EL (cell line): ENCODE measurements around the gene FAM83B.
"Not testable (repeated sequence)": the region's sequence is repeated elsewhere in the genome, so short reads cannot be mapped to it uniquely, and the experiment has no call there.

Source experiments
- DNase-seq: peaks from one replicate; pipeline ENCODE4 v3.0.0-alpha.2; 2016

The FAM83B gene

GRCh38 chr6:54860739-54861138 lies 14.2 kb downstream of the FAM83B start:
- DNase-seq, result peak; percentile 51

GRCh38 chr6:54861905-54862616 lies 15.5 kb downstream of the FAM83B start:
- no peak for DNase-seq

GRCh38 chr6:54864272-54864671 lies 17.7 kb downstream of the FAM83B start:
- no peak for DNase-seq

GRCh38 chr6:54865091-54865631 lies 18.6 kb downstream of the FAM83B start:
- no peak for DNase-seq

- DNase-seq, result no peak
Measured at GRCh38 chr6:54868556-54868955, 22.0 kb downstream of the FAM83B start.

- DNase-seq, result no peak
Measured at GRCh38 chr6:54873599-54873998, 27.0 kb downstream of the FAM83B start.

- no peak for DNase-seq
Measured at GRCh38 chr6:54874349-54875048, 27.9 kb downstream of the FAM83B start.

- no peak for DNase-seq
Measured at GRCh38 chr6:54875539-54875938, 29.0 kb downstream of the FAM83B start.

GRCh38 chr6:54876365-54876764 lies 29.8 kb downstream of the FAM83B start:
- DNase-seq, result no peak

- no peak for DNase-seq
Measured at GRCh38 chr6:54876871-54877270, 30.3 kb downstream of the FAM83B start.

- DNase-seq, result no peak
Measured at GRCh38 chr6:54877713-54878317, 31.2 kb downstream of the FAM83B start.

GRCh38 chr6:54878718-54879117 lies 32.1 kb downstream of the FAM83B start:
- DNase-seq, result no peak

- no peak for DNase-seq
Measured at GRCh38 chr6:54879188-54879985, 32.8 kb downstream of the FAM83B start.

GRCh38 chr6:54881067-54881730 lies 34.6 kb downstream of the FAM83B start:
- DNase-seq, result no peak

GRCh38 chr6:54881891-54882290 lies 35.3 kb downstream of the FAM83B start:
- not testable (repeated sequence) for DNase-seq

GRCh38 chr6:54886932-54887584 lies 40.5 kb downstream of the FAM83B start:
- no peak for DNase-seq

GRCh38 chr6:54891536-54891935 lies 45.0 kb downstream of the FAM83B start:
- DNase-seq, result no peak

- DNase-seq, result peak; percentile 74
Measured at GRCh38 chr6:54892831-54893230, 46.3 kb downstream of the FAM83B start.

- DNase-seq, result no peak
Measured at GRCh38 chr6:54893818-54894217, 47.2 kb downstream of the FAM83B start.

GRCh38 chr6:54896302-54896701 lies 49.7 kb downstream of the FAM83B start:
- DNase-seq, result no peak

- DNase-seq, result no peak
Measured at GRCh38 chr6:54897462-54898189, 51.1 kb downstream of the FAM83B start.
